ENCODE data around the gene NPR2. TPM values are rescaled to one million over a fixed set of nuclear protein-coding genes. Genes with fewer than 3 reads are reported as not detected.

NPR2 gene
- total and polyA plus RNA-seq, 2 of the 13 experiments (the other 11 are each of a cell fraction or from before 2014, with no cell fraction given) = 7.4 to 9.4 TPM

DNA sequence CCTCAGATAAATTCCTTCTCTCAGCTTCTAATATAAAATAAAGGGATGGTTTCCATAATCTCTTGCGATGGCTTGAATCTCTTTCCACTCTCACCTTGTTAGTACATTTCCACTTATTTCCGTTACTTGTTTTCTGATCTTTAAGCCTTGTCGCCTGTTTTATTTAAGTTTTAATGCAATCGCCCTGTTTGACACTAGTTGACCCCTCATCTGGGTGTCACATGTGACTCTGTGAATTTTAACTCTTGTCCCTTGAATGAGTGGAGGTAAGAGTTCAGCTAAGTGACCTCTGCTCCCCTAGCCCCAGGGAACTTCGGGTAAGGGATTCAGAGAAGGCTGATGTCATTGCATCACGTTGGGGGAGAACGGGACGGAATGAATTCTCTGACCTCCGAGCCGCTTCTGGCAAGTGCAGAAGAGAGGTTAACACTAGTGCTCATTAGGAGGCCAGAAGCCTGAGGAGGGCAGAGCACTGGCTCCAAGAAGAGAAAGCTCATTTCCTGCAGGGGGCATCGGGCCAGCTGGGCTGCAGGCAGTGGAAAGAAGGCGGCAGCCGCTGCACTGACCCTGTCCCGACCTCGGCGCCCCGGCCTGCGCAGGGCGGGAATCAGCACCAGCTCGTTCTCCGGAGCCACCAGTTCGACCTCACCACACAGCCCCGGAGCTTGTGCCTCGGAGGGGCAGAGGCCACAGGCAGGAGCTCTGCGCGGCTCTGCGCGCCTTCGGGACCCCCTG is 22.9 kb downstream of the NPR2 start (continued):
- no peak for TF ChIP-seq SP5 (CRISPR knock-in tag; IDR thresholded peaks at IDR 0.05; ENCODE audit: borderline replicate concordance, low read depth)
- TF ChIP-seq ZNF841 (CRISPR knock-in tag; IDR thresholded peaks at IDR 0.05; ENCODE audit: borderline replicate concordance) = no peak
- TF ChIP-seq JUND (CRISPR knock-in tag; IDR thresholded peaks at IDR 0.05) = no peak
- peak; percentile 76 for TF ChIP-seq NR2F2 (IDR thresholded peaks at IDR 0.05; ENCODE audit: borderline replicate concordance, low read depth)
- peak; percentile 60 for TF ChIP-seq FOXA3 (CRISPR knock-in tag; IDR thresholded peaks at IDR 0.05)
- TF ChIP-seq KDM1A (CRISPR knock-in tag; IDR thresholded peaks at IDR 0.05) = no peak
- no peak for TF ChIP-seq ARNT (IDR thresholded peaks at IDR 0.05)
- no peak for TF ChIP-seq CREM (IDR thresholded peaks at IDR 0.05)
- no peak for TF ChIP-seq CREM (CRISPR knock-in tag; IDR thresholded peaks at IDR 0.05)
- TF ChIP-seq IKZF1 (IDR thresholded peaks at IDR 0.05) = no peak
- peak; percentile 60 for TF ChIP-seq ZNF331 (CRISPR knock-in tag; IDR thresholded peaks at IDR 0.05)
- TF ChIP-seq TEAD3 (CRISPR knock-in tag; optimal IDR thresholded peaks at IDR 0.05; ENCODE audit: borderline replicate concordance) = peak; percentile 4
- TF ChIP-seq, protein P1, sequence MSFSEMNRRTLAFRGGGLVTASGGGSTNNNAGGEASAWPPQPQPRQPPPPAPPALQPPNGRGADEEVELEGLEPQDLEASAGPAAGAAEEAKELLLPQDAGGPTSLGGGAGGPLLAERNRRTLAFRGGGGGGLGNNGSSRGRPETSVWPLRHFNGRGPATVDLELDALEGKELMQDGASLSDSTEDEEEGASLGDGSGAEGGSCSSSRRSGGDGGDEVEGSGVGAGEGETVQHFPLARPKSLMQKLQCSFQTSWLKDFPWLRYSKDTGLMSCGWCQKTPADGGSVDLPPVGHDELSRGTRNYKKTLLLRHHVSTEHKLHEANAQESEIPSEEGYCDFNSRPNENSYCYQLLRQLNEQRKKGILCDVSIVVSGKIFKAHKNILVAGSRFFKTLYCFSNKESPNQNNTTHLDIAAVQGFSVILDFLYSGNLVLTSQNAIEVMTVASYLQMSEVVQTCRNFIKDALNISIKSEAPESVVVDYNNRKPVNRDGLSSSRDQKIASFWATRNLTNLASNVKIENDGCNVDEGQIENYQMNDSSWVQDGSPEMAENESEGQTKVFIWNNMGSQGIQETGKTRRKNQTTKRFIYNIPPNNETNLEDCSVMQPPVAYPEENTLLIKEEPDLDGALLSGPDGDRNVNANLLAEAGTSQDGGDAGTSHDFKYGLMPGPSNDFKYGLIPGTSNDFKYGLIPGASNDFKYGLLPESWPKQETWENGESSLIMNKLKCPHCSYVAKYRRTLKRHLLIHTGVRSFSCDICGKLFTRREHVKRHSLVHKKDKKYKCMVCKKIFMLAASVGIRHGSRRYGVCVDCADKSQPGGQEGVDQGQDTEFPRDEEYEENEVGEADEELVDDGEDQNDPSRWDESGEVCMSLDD (CRISPR knock-in tag; IDR thresholded peaks at IDR 0.05; ENCODE audit: borderline replicate concordance) = peak; percentile 21; the same call in 1 of the 2 replicates
- TF ChIP-seq, protein P2, sequence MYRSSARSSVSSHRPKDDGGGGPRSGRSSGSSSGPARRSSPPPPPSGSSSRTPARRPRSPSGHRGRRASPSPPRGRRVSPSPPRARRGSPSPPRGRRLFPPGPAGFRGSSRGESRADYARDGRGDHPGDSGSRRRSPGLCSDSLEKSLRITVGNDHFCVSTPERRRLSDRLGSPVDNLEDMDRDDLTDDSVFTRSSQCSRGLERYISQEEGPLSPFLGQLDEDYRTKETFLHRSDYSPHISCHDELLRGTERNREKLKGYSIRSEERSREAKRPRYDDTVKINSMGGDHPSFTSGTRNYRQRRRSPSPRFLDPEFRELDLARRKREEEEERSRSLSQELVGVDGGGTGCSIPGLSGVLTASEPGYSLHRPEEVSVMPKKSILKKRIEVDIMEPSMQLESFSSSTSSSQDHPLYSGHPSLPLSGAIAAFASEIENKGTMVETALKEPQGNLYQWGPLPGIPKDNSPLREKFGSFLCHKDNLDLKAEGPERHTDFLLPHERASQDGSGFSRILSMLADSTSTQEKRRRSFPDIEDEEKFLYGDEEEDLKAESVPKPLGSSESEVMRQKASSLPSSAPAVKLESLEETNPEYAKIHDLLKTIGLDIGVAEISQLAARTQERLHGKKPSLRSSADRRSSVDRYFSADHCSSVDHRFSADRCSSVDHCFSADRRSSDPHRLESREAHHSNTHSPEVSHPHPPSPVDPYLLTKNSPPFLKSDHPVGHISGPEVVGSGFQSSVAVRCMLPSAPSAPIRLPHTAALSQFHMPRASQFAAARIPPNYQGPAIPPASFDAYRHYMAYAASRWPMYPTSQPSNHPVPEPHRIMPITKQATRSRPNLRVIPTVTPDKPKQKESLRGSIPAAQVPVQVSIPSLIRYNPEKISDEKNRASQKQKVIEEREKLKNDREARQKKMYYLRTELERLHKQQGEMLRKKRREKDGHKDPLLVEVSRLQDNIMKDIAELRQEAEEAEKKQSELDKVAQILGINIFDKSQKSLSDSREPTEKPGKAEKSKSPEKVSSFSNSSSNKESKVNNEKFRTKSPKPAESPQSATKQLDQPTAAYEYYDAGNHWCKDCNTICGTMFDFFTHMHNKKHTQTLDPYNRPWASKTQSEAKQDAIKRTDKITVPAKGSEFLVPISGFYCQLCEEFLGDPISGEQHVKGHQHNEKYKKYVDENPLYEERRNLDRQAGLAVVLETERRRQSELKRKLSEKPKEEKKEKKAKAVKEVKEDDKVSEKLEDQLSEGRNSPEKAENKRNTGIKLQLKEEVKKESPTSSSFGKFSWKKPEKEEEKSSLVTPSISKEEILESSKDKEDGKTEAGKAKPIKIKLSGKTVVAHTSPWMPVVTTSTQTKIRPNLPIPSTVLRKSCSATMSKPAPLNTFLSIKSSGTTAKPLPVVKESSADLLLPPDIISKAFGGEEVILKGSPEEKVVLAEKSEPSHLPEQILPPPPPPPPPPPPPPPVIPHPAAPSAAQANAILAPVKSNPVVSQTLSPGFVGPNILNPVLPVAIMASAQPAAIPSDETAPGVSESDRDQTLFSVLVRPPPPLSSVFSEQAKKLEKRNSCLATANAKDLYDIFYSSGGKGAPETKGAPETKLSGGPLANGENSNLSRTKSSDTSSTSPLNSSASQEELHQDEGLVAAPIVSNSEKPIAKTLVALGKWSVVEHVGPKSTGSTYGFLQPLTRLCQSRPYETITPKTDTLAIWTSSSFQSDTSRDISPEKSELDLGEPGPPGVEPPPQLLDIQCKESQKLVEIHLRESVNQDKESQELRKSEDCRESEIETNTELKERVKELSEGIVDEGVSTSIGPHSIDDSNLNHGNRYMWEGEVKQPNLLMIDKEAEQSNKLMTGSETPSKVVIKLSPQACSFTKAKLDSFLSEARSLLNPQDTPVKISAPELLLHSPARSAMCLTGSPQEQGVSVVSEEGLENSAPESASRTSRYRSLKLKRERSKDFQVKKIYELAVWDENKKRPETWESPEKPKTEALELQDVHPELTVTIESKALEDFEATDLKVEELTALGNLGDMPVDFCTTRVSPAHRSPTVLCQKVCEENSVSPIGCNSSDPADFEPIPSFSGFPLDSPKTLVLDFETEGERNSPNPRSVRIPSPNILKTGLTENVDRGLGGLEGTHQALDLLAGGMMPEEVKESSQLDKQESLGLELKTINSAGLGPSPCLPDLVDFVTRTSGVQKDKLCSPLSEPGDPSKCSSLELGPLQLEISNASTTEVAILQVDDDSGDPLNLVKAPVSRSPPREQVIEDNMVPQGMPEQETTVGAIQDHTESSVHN (CRISPR knock-in tag; IDR thresholded peaks at IDR 0.05) = 0 out of 2 replicates have a peak, but pooled peaks have one; percentile 68
- TF ChIP-seq, protein P3, sequence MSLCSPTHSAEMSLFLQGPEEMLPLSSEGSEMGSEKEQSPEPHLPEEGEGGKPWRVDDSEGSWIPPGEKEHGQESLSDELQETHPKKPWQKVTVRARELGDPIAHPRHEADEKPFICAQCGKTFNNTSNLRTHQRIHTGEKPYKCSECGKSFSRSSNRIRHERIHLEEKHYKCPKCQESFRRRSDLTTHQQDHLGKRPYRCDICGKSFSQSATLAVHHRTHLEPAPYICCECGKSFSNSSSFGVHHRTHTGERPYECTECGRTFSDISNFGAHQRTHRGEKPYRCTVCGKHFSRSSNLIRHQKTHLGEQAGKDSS (CRISPR knock-in tag; IDR thresholded peaks at IDR 0.05; ENCODE audit: borderline replicate concordance, low read depth) = peak; percentile 77; the same call in 1 of the 2 replicates
- TF ChIP-seq RBAK (CRISPR knock-in tag; IDR thresholded peaks at IDR 0.05) = no peak
- TF ChIP-seq, protein P4, sequence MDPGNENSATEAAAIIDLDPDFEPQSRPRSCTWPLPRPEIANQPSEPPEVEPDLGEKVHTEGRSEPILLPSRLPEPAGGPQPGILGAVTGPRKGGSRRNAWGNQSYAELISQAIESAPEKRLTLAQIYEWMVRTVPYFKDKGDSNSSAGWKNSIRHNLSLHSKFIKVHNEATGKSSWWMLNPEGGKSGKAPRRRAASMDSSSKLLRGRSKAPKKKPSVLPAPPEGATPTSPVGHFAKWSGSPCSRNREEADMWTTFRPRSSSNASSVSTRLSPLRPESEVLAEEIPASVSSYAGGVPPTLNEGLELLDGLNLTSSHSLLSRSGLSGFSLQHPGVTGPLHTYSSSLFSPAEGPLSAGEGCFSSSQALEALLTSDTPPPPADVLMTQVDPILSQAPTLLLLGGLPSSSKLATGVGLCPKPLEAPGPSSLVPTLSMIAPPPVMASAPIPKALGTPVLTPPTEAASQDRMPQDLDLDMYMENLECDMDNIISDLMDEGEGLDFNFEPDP (CRISPR knock-in tag; conservative IDR thresholded peaks at IDR 0.05) = no peak
